CD4-positive, alpha-beta T cell treated with Interleukin-10 for 1 hour (primary cell): ENCODE data around the gene HDHD3.
"Not testable (repeated sequence)": the region's sequence is repeated elsewhere in the genome, so short reads cannot be mapped to it uniquely, and the experiment has no call there.

ENCODE experiments used
- DNase-seq: peaks from one replicate; pipeline ENCODE4 v3.0.0-alpha.2; 2020

Gene HDHD3

DNA sequence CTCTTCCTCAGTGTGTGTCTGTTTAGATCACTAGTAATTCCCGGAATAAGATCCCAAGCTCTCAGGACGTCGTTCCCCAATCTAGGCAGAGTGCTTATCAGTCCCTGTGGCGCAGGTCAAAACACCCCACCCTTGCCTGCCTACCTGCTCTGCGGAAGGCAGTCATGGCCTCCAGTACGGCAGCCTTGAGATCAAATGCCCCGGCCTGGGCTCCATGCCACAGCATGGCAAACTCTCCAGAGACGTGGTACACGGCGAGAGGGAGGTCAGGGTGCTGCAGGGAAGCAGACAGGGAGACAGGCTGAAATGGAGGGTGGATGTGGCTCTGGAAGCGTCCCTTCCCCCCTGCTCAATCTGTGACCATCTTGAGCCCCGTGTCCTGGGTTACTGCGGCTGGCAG, 12.0 kb upstream of the HDHD3 start:
- no peak for DNase-seq

DNA sequence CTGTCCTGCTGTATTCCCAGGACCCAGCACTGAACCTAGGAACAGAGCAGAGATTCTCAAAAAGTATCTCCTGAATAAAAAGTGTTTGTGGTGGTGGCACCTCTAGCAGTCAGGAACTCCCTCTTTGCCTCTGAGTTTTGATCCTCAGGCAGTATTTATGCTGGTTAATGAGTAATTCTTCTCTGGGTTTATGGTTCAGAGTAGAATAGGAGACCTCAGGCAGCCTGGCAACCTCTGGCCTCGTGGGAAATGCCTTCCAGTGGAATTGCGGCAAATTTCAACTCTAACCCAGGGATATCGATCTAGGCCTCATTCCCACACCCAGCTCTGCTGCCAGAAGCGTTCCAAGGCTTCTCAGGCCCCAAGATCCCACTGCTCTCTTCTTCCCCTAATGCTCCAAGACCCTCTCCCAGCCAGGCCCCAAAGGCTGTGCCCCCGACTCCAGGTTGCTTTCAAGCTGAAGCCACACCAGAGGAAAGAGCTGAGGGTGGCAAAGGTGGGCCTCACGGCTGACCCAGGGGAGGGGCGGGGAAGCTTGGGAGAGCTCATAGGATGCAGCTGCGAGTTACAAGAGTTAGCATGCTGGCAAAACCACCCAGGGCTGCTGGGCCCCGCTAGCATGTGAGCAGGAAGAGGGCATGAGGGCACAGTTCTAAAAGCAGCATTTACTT, 10.9 kb upstream of the HDHD3 start:
- no peak for DNase-seq

DNA sequence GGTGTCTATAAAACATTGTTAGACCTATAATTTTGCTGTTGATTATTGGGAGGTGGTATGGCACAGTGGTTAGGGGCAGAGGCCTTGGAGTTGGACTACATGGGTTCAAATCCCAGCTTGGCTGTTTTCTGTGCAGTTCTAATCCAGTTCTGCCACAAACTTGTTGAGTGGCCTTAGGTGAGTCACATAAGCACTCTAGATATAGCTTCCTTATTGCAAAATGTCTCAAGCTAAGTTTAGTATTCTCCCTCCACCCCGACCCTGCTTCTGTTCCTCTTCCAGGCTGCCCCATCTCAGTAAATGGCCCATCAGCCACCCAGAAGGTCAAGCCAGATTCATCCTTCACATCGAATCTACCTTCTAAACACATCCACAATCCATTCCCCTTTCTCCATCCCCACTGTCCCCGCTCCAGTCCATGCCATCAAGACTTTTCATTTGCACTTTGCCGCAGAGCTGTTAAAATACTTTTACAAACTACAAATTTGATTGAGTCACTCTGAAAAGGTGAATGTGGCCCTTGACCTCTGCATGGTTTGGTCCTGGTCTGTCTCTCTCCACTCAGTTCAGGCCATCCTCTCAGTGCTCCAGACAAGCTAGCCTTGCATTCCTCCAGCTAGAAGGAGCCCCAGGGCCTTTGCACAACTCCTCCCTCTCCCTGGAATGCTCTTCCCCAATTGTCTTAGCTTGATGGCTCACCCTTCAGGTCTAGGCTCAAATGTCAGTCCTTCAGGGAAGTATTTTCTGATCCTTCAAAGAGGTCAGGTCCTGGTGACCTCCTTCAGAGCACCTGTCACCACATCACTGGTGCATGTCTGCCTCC, 10.0 kb upstream of the HDHD3 start:
- DNase-seq = no peak

DNA sequence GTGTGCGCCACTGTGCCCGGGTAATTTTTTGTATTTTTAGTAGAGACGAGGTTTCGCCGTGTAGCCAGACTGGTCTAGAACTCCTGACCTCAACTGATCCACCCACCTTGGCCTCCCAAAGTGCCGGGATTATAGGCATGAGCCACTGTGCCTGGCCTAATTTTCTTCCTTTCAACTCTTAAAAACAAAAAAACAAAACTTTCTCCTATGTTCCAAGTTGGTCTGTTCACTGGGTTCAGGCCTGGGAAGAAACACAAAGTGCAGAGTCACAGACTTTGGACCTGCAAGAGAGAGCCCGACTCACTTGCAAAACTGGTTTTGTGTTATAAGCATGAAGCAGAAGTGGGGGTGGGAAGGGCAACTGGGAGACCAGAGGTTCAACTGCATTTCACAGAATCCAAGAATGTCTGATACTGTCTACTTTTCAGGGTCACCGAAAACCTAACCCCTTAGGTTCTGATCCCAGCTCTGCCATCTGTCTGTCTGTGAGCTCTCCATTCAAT, 5.2 kb upstream of the HDHD3 start:
- DNase-seq = no peak

DNA sequence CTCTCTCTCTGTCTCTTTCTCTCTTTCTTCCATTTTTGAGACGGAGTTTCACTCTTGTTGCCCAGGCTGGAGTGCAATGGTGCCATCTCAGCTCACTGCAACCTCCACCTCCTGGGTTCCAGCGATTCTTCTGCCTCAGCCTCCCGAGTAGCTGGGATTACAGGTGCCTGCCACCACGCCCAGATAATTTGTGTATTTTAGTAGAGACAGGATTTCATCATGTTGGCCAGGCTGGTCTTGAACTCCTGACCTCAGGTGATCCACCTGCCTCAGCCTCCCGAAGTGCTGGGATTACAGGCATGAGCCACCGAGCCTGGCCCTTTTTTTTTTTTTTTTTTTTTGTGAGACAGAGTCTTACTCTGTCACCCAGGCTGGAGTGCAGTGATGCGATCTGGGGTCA, 4.7 kb upstream of the HDHD3 start:
- not testable (repeated sequence) for DNase-seq

DNA sequence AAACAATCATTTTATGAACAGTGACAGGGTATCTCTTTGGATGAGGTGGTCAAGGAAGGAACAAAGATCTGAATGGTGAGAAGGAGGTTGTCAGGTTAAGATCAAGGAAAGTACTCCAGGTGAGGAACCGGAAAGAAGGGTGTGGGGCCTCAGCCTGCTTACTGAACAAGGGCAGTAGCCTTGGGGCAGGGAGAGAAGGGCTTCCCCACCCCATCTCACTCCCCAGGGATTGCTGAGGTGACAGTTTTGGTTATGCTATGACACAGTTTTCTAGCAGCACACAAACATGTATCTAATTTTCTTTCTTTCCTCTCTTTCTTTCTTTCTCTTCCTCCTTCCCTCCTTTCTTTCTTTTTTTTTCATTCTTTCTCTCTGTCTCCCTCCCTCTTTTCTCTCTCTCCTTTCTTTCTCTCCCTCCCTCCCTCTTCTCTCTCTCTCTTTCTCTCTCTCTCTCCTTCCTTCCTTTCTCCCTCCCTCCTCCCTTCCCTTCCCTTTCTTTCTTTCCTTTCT, 4.1 kb upstream of the HDHD3 start:
- DNase-seq = no peak

DNA sequence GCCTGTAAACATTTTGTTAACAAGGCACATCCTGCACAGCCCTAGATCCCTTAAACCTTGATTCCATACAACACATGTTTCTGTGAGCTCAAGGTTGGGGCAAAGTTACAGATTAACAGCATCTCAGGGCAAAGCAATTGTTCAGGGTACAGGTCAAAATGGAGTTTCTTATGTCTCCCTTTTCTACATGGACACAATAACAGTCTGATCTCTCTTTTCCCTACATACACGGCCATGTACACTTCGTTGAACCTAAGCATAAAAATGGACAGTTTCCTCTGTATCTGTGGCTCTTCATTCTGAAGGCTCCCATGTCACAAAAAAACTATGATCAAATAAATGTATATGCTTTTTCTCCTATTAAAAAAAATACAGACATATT, 3.0 kb upstream of the HDHD3 start:
- not testable (repeated sequence) for DNase-seq

DNA sequence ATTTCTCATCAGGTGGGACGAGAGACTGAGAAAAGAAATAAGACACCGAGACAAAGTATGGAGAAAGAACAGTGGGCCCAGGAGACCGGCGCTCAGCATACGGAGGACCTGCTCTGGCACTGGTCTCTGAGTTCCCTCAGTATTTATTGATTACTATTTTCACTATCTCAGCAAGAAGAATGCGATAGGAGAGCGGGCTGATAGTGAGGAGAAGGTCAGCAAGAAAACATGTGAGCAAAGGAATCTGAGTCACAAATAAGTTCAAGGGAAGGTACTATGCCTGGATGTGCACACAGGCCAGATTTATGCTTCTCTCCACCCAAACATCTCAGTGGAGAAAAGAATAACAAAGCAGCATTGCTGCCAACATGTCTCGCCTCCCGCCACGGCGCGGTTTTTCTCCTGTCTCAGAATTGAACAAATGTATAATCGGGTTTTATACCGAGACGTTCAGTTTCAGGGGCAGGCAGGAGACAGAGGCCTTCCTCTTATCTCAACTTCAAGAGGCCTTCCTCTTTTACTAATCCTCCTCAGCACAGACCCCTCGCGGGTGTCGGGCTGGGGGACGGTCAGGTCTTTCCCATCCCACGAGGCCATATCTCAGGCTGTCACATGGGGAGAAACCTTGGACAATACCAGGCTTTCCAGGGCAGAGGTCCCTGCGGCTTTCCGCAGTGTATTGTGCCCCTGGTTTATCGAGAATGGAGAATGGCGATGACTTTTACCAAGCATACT, 2.5 kb upstream of the HDHD3 start:
- DNase-seq = not testable (repeated sequence)

DNA sequence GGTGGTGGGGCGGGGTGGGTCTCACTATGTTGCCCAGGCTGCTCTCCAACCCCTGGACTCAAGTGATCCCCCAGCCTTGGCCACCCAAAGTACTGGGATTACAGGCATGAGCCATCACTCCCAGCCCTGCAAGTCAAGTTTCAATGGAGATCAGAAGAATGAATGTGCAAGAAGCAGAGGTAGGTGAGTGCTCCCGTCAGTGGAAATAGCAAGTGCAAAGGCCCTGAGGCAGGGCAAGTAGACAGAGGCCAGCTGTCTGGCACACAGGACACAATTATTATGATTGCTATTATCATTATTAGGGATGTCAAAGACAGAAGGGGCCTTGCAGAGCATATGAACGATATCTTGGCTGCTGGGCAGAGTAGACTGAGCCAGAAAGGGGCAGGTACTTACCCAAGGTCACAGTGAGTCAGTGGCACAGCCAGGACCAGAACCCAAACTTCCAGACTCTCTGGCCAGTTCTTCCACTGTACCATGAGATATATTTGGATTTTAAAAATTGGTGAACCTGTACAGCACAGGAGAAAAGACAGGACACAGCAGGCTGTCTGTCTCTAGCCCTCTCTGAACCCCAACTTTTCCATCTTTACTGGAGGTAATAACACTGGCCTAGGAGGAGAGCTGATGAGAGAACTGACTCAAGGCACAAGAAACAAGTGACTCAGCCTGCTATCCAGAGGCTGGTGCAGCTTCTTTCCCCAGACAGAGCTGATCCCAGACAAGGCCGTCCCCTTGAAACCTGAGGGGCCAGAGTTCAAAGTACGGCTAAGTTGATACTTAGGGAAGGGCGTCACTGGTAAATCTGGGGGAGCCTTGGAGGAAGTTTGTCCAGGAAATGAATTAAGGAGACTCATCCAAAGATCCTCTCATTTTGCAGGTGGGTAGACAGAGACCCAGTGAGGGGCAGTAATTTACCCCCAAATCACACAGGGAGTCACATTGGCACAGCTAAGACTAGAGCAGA, 1.4 kb downstream of the HDHD3 start:
- DNase-seq = no peak

DNA sequence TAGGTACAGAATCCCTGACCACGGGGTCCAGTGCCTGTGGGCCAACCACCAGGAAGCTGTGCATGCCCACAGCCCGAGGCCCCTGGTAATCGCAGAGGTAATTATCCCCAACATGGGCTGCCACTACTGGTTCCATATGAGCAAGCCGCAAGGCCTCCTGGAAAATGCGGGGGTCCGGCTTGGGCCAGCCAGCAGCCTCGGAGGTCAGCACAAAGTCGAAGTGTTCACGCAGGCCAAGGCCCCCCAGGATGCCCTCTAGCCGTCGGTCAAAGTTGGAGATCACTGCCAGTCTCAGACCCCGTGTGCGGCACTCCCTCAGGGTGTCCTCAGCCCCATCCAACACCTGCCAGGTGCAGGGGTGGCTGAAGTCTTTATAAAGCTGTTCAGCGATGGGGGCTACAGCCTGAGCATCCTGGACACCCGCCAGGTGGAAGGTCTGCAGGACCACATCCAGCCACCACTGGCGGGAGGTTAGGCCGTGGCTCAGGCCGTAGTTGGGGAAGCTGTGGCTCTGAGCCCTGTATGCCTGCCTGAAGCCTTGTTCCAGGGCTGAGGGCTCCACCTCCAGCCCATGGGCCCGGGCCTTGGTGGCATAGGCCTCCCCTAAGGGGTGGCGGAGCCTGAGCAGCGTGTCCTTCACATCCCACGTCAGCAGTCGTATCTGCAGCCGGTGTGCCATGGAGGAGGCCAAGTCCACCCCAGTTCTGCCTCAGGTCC, 3.0 kb downstream of the HDHD3 start:
- no peak for DNase-seq

DNA sequence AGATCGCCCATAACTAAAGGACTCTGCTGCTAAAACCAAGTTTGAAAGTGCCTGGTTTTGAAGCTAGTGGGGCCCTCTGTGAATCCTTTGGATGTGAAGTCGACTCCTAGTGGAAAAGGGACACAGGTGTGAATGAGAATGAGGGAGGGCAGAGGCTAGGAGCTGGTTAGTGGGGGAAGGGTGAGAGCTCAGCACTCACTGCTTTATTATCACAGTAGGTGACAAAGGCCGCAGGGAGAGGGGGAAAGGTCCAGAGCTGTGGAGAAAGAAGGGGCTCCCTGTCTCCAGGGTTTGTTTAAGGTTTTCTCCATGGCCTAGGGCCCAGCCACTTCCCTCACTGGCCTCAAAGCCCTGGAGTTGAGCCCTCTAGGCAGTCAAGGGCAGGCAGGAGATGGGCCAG, 3.5 kb downstream of the HDHD3 start:
- DNase-seq = no peak

DNA sequence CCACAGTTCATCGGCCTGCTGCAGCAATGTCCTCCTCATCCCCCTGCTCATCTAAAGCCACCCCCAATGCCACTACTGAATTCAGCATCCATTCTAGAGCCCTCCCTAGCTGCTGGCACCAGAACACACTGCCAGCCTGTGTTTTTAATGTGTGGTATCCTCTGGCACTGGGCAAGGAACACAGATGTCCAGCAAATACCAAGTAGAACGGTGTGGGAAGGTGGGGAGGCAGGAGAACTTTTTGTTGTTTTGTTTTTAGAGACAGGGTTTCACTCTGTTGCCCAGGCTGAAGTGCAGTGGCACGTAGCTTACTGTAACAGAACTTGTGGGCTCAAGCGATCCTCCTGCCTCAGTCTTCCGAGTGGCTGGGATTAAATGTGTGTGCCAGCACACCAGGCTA, 4.7 kb downstream of the HDHD3 start:
- no peak for DNase-seq

DNA sequence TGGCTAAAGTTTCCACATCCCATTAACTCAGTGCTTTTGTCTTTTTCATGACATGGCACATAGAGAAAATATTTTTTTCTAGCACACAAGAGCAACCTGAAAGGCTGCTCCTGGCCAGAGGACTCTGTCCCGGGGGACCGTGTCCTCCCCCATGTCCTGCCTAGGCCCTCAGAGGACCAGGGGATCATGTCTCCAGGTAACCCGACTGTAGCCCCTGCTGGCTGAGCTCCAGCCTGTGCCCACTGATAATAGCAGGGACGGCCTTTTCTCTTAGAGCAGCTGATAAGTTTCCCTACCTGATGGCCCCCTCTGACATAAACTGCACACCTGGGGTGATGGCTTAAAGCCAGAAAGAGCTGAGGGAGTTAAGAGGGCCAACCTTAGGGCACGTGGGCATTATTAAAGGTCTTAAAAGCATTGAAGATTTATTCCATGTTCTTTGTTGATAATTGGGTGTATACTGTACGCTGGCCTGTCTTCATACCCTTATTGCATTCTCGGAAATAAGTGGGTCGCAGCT, 5.9 kb downstream of the HDHD3 start:
- no peak for DNase-seq

DNA sequence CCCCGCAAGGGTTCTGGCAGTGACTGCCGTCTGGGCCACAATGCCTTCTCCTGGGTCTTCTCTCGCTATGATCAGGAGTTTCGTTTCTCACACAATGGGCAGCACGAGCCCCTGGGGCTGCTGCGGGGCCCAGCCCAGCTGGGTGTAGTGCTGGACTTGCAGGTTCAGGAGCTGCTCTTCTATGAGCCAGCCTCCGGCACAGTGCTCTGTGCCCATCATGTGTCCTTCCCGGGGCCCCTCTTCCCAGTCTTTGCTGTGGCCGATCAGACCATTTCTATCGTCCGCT, 7.0 kb downstream of the HDHD3 start:
- no peak for DNase-seq

DNA sequence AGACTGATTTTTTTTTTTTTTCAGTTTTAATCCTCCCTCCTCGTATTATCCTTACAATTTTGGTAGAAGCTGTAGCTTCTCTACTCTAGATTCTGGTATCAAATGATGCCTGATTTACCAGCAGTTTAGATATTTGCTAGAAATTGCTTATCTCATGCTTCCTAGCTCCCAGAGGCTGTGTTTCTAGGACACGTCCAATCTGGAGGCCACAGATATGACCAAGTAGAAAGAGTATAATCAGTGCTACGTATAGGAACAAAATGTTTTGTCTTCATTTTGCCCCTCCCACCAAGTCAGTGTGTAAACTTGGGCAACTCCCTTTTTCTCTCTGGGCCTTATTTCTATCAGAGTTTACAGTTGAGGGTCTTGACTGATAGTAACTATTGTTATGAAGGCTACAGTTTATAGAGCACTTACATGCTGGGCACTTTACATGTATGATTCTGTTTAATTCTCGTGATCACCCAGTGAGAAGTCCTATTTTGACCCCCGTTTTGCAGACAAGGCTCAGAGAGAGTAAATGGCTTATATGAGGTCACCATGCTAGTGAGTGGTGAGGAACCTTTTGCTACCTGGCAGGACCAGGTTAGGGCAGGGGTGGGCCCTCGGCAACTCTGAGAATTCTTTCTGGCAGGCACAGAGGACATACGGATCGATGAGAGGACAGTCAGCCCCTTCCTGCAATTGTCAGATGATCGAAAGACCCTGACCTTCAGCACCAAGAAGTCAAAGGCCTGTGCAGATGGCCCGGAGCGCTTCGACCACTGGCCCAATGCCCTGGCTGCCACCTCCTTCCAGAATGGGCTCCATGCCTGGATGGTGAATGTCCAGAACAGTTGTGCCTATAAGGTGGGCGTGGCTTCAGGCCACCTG, 7.6 kb downstream of the HDHD3 start:
- no peak for DNase-seq

DNA sequence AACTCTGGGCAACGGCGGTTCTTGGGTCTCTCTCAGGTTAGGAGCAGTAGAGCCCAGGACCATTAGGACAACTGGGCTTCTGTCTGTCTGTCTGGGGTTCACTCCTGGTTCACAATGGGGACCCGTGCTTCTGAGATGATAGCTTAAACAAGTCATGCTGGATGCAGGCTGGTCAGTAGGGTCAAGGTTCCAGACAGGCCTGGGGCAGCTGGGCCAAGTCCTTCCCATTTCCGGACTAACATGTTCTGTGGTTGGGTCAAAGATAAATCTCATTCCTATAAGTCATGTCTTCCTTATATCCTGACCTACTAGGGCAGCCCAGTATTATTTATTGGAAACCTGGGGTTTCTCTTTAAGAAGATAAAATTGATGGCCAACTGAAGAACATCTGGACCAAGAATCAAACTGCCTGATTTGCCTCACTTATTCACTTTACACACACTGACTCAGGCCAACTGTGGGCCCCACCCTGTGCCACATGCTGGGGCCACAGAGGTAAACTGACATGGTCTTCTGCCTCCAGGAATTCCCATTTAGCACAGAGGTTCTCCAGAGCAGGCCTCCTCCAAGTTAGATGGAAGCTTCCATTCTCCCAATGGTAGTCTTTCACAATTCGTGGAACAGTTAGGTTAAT, 8.3 kb downstream of the HDHD3 start:
- DNase-seq = no peak

DNA sequence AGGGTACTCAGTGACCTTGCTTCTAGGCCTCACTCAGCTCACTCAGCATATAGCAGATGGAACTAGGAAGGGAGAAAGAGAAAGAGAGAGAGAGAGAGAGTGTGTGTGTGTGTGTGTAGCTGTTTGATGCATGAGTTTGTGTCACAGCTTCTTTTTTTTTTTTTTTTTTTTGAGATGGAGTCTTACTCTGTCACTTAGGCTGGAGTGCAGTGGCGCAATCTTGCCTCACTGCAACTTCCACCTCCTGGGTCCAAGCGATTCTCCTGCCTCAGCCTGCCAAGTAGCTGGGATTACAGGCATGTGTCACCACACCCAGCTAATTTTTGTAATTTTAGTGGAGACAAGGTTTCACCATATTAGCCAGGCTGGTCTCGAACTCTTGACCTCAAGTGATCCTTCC, 11.1 kb downstream of the HDHD3 start:
- not testable (repeated sequence) for DNase-seq

DNA sequence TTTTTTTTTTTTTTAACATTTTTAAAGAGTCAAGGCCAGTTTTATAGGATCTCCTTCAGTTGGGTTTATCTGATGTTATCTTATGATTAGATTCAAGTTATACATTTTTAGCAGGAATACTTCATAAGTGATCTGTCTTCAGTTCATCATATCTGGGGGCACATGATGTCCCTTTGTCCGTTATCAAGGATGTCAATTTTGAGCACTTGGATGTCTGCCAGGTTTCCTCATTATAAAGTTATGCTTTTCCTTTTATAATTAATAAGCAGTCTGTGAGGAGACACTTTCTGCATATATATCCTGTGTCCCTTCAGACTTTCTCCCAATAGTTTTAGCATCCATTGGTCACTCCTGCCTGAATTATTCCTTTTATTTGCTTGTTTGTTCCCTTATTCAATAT, 11.8 kb downstream of the HDHD3 start:
- no peak for DNase-seq

DNA sequence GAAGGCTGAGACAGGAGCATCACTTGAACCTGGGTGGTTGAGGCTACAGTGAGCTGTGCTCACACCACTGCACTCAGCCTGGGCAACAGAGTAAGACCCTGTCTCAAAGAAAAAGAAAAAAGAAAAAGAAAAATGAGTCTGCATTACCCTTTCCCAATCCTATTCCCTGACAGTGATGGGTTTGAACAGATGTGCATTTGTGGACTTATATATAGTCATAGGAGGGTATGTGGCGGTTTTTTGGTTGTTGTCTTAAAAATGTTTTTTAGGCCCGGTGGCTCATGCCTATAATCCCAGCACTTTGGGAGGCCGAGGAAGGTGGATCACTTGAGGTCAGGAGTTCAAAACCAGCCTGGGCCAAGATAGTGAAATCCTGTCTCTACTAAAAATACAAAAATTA, 13.4 kb downstream of the HDHD3 start:
- DNase-seq = no peak
